MM.1S (cell line): ENCODE data around the gene CD82.

Experiments used
- DNase-seq: peaks from one replicate; pipeline ENCODE4 v3.0.0-alpha.2; 2015
- H2AFZ ChIP-seq: fragments of 300-600 bp; sonication (generic); 2 replicates; pipeline ENCODE4 v1.6.0; 2016; ENCODE audit warnings: antibody characterized with exemption, low read length
- H3F3A ChIP-seq: fragments of 300-600 bp; sonication (generic); 2 replicates; pipeline ENCODE4 v1.6.1; 2016; ENCODE audit warnings: mild to moderate bottlenecking, antibody characterized with exemption, low read length, moderate library complexity, mixed read lengths; ENCODE audit not compliant: insufficient read depth
- H3K27ac ChIP-seq: fragments of 300-600 bp; sonication (generic); 2 replicates; pipeline ENCODE4 v1.5.1; 2016; ENCODE audit warnings: mild to moderate bottlenecking, low read length
- H3K27me3 ChIP-seq: fragments of 300-600 bp; sonication (generic); replicated peaks from 2 replicates; pipeline ENCODE4 v1.6.0; 2016; ENCODE audit warnings: low read length; ENCODE audit not compliant: insufficient read depth
- H3K36me3 ChIP-seq: fragments of 300-600 bp; sonication (generic); replicated peaks from 2 replicates; pipeline ENCODE4 v1.6.1; 2016; ENCODE audit warnings: mild to moderate bottlenecking, low read length, mixed read lengths; ENCODE audit not compliant: insufficient read depth
- H3K4me1 ChIP-seq: fragments of 300-600 bp; sonication (generic); 2 replicates; pipeline ENCODE4 v1.6.1; 2016; ENCODE audit warnings: low read length, mixed read lengths
- H3K4me2 ChIP-seq: fragments of 300-600 bp; sonication (generic); 2 replicates; pipeline ENCODE4 v1.6.0; 2016; ENCODE audit warnings: low read depth, low read length
- H3K4me3 ChIP-seq: fragments of 300-600 bp; sonication (generic); 2 replicates; pipeline ENCODE4 v1.5.1; 2016; ENCODE audit warnings: low read length, mixed read lengths
- H3K79me2 ChIP-seq: fragments of 300-600 bp; sonication (generic); 2 replicates; pipeline ENCODE4 v1.6.1; 2016; ENCODE audit warnings: mixed run types, low read length, mixed read lengths
- H3K9ac ChIP-seq: fragments of 300-600 bp; sonication (generic); 2 replicates; pipeline ENCODE4 v1.6.1; 2016; ENCODE audit warnings: low read length, mixed read lengths
- H3K9me2 ChIP-seq: fragments of 300-600 bp; sonication (generic); replicated peaks from 2 replicates; pipeline ENCODE4 v1.6.1; 2016; ENCODE audit warnings: mild to moderate bottlenecking, low read length, mixed read lengths; ENCODE audit not compliant: insufficient read depth
- H3K9me3 ChIP-seq: fragments of 300-600 bp; sonication (generic); replicated peaks from 2 replicates; pipeline ENCODE4 v1.6.1; 2016; ENCODE audit warnings: mild to moderate bottlenecking, low read length, mixed read lengths; ENCODE audit not compliant: insufficient read depth
- H4K20me1 ChIP-seq: fragments of 300-600 bp; sonication (generic); 2 replicates; pipeline ENCODE4 v1.6.1; 2016; ENCODE audit warnings: mild to moderate bottlenecking, low read length, moderate library complexity, mixed read lengths; ENCODE audit not compliant: insufficient read depth
- EZH2 ChIP-seq: fragments of 300-600 bp; sonication (generic); optimal IDR thresholded peaks from 2 replicates; pipeline ENCODE3; 2017; ENCODE audit warnings: low read depth, mild to moderate bottlenecking, antibody characterized with exemption, low read length, mixed read lengths
- EZH2phosphoT487 ChIP-seq: fragments of 300-600 bp; sonication (generic); IDR thresholded peaks from 2 replicates; pipeline ENCODE4 v1.6.1; 2018; ENCODE audit warnings: antibody characterized with exemption, low read length
- TF ChIP-seq, protein P1 (sequence below): fragments of 300-600 bp; sonication (generic); IDR thresholded peaks from 2 replicates; pipeline ENCODE4 v1.5.1; 2016; ENCODE audit warnings: antibody characterized with exemption, low read length, mixed read lengths

Gene CD82

DNA sequence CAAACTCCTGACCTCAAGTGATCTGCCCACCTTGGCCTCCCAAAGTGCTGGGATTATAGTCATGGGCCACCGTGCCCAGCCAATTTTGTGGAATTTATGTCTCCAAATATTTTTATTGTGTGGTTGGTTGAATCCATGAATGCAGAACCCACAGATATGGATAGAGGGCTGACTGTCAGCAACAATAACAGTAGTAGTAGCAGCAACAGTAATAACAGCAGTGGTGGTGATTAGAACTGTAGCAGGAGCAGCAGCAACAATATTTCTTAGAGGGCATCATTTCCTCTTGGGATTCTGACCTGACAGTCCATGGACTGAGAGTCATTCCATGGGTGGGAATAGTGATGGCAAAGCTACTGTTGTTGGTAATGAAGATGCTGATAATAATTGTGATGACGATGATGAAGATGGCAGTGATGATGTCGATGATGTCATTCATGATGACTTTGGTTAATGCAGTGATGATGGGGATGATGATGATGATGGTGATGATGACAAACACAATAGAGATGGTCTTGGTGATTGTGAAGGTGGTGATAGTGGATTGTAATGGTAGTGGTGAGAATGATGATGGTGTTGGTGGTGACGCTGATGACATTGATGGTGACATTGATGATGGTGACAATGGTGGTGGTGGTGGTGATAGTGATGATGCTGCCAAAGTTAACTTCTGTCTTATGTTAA is 13.9 kb upstream of the CD82 start:
- no peak overlapping the region for H3K9ac ChIP-seq
- H3K27me3 ChIP-seq = no peaks in the 10 kb centered on the region
- no peak overlapping the region for H3K4me3 ChIP-seq
- H4K20me1 ChIP-seq = no peaks in the 10 kb centered on the region
- H2AFZ ChIP-seq = no peak overlapping the region
- no peaks in the 10 kb centered on the region for H3K4me1 ChIP-seq
- H3K9me3 ChIP-seq = no peaks in the 10 kb centered on the region
- no peaks in the 10 kb centered on the region for H3K36me3 ChIP-seq
- no peaks in the 10 kb centered on the region for H3K79me2 ChIP-seq
- H3F3A ChIP-seq = no peaks in the 10 kb centered on the region
- TF ChIP-seq EZH2phosphoT487 = no peak
- TF ChIP-seq, protein P1, sequence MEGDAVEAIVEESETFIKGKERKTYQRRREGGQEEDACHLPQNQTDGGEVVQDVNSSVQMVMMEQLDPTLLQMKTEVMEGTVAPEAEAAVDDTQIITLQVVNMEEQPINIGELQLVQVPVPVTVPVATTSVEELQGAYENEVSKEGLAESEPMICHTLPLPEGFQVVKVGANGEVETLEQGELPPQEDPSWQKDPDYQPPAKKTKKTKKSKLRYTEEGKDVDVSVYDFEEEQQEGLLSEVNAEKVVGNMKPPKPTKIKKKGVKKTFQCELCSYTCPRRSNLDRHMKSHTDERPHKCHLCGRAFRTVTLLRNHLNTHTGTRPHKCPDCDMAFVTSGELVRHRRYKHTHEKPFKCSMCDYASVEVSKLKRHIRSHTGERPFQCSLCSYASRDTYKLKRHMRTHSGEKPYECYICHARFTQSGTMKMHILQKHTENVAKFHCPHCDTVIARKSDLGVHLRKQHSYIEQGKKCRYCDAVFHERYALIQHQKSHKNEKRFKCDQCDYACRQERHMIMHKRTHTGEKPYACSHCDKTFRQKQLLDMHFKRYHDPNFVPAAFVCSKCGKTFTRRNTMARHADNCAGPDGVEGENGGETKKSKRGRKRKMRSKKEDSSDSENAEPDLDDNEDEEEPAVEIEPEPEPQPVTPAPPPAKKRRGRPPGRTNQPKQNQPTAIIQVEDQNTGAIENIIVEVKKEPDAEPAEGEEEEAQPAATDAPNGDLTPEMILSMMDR = no peak
- TF ChIP-seq EZH2 = no peak
- H3K27ac ChIP-seq = no peak overlapping the region
- no peaks in the 10 kb centered on the region for H3K9me2 ChIP-seq
- no peak overlapping the region for H3K4me2 ChIP-seq
- no peak for DNase-seq

DNA sequence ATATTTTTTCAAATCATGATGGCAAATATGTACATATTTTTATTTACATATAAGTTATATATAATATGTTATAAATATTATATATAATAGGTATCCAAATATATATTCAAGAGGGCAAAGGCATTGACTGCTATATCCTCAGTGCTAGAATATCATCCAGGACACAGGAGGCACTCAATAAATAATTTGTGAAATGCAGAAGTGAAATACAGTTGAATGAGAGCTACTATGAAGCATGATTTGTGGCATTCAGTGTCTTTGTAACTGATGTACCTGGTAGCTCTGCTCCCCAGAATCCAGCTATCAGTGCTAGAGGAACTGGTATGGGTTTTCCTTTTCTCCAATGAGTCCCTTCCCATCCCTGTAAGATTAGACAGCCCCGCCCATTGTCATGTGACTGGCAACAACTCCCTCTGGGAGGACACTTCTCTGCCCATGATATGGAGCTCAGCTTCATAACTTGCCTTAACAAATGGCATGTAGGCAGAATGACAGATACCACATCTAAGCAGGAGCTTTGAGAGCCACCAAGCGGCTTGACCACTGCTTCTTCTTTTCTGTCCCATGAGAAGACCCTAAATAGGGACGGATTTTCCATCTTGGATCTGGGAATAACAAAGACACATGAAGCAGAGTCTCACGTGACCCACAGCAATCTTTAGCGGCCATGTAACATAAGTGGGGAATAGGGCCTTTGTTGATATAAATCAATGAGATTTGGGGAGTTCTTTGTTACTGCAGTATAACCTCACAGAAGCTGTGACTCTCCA is 10.2 kb upstream of the CD82 start:
- DNase-seq = no peak

DNA sequence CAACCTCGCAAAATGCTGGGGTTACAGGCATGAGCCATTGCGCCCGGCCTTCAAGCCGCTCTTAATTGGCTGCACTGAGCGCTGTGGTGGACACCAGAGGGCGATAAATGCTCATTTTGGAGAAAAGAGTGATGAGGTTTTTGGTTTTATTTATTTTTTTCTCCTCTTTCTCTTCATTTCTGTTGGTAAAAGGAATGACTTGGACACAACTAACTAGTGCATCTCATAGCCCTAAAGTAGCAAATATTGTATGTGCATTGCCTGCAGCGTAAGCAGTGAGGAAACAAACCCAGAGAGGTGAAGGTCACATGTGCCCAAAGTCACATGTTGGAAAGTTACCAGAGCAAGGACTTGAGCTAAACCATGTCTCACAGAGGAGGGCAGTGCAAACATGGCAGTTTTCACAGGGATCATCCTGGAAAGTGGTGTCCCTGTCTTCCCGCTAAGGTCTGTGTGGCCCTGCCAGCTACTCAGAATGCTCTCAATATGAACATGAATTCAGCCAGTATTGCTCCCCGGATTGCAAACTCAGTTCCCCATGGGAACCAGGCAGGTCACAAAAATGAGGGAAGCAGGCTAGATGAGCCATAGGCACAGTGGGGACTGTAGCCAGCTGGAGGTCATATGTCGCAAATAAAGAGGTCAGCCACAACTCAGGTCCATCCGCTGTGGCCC is 8.6 kb upstream of the CD82 start:
- Histone ChIP-seq H3K9me2 (no peaks in the 10 kb centered on the region), H3K4me3 (no peak overlapping the region; the same call in 1 of the 2 replicates), H3K36me3 (no peaks in the 10 kb centered on the region), H3K79me2 (no peaks in the 10 kb centered on the region), H2AFZ (peak overlapping the region; percentile 65), H3K4me1 (peaks cover 23% of the 10 kb centered on the region), H3K9ac (no peak overlapping the region), H3K4me2 (peak overlapping the region; percentile 41; the same call in 1 of the 2 replicates), H4K20me1 (no peaks in the 10 kb centered on the region), H3F3A (0 out of 2 replicates have a peak, but pooled peaks cover 12% of the 10 kb centered on the region), H3K9me3 (no peaks in the 10 kb centered on the region), H3K27ac (no peak overlapping the region), H3K27me3 (no peaks in the 10 kb centered on the region)
- TF ChIP-seq EZH2 = no peak
- TF ChIP-seq, protein P1 = peak; percentile 73
- peak; percentile 68 for DNase-seq

More for the DNA sequence above, 10.2 kb upstream of the CD82 start:
- no peak overlapping the region for H3K27ac ChIP-seq
- no peaks in the 10 kb centered on the region for H3K27me3 ChIP-seq
- no peaks in the 10 kb centered on the region for H3K79me2 ChIP-seq
- peaks cover 19% of the 10 kb centered on the region for H3K4me1 ChIP-seq
- no peak overlapping the region for H3K4me2 ChIP-seq
- TF ChIP-seq, protein P1 = no peak
- no peak for TF ChIP-seq EZH2
- TF ChIP-seq EZH2phosphoT487 = no peak
- no peaks in the 10 kb centered on the region for H3K36me3 ChIP-seq
- H3K9me2 ChIP-seq = no peaks in the 10 kb centered on the region
- 0 out of 2 replicates have a peak, but pooled peaks cover 12% of the 10 kb centered on the region for H3F3A ChIP-seq
- no peaks in the 10 kb centered on the region for H4K20me1 ChIP-seq
- no peak overlapping the region for H3K4me3 ChIP-seq
- H3K9ac ChIP-seq = no peak overlapping the region
- no peaks in the 10 kb centered on the region for H3K9me3 ChIP-seq
- no peak overlapping the region for H2AFZ ChIP-seq
